Retinal pigment epithelial cell (primary cell): ENCODE results near the gene RPGRIP1L.

ENCODE experiments used
- DNase-seq: peaks from one replicate; pipeline ENCODE4 v3.0.0-alpha.2; 2010; ENCODE audit warnings: low read depth
- H3K4me3 ChIP-seq: 2 replicates; pipeline ENCODE4 v1.5.1; 2011; ENCODE audit warnings: mild to moderate bottlenecking, low read length, control low read depth, moderate library complexity
- CTCF ChIP-seq: conservative IDR thresholded peaks from 2 replicates; pipeline ENCODE4 v1.5.1; 2011; ENCODE audit warnings: low read depth, low read length, control low read depth, inconsistent platforms

The RPGRIP1L gene

DNA sequence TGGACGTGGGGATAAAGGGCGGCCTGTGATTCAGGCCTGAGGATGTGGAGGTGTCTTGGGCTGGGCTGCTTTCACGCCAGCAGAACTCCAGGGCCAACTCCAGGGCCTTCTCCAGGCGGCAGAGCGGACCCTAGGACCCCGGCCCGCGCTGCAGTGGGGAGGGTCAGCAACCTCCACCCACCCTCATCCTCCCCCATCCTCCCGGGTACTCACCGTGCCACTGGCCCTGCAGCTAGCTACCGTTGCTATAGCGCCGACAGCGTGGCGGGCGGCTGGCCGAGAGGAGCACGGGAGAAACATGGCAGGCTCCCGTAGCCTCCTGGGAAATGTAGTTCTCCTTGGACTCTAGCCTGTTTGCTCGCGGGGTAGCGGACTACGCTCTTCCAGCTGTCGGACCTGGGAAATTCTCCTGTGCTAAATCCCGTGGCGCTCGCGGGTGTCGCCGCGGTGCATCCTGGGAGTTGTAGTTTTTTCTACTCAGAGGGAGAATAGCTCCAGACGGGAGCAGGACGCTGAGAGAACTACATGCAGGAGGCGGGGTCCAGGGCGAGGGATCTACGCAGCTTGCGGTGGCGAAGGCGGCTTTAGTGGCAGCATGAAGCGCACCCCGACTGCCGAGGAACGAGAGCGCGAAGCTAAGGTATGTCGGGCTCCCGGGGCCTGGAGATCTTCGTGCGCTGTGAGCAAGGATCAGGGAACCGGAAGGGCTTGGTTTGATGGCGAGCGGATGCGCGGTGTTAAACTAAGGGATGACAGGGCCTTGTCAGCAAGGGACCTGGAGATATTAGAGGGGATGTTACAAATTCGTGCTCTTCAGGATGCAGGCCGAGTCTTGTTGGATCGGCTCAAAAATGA, at the start of gene RPGRIP1L, which contains the start of gene FTO:
RPGRIP1L (minus strand) TSS at position 270 of the 855 bp plus-strand sequence. CDS start 3,136 bp downstream, outside the sequence.
FTO (plus strand) TSS at position 567 of the 855 bp plus-strand sequence.
- peak within 1 kb of the TSS; percentile 93 for H3K4me3 ChIP-seq
- TF ChIP-seq CTCF = no peak
- peak; percentile 96 for DNase-seq

GRCh38 chr16:53753431-53753830, 49.8 kb upstream of the RPGRIP1L start:
- TF ChIP-seq CTCF = no peak
- H3K4me3 ChIP-seq = no peak overlapping the region
- DNase-seq = no peak

GRCh38 chr16:53752560-53752959, 48.9 kb upstream of the RPGRIP1L start:
- no peak overlapping the region for H3K4me3 ChIP-seq

GRCh38 chr16:53745753-53746266, 42.2 kb upstream of the RPGRIP1L start:
- TF ChIP-seq CTCF = peak; percentile 52
- H3K4me3 ChIP-seq = peak overlapping the region; percentile 18
- DNase-seq = peak; percentile 98

More at GRCh38 chr16:53752560-53752959, 48.9 kb upstream of the RPGRIP1L start:
- TF ChIP-seq CTCF = no peak
- no peak for DNase-seq

- DNase-seq = peak; percentile 25
- no peak for TF ChIP-seq CTCF
- H3K4me3 ChIP-seq = no peak overlapping the region
Measured at GRCh38 chr16:53745086-53745485, 41.4 kb upstream of the RPGRIP1L start.

DNA sequence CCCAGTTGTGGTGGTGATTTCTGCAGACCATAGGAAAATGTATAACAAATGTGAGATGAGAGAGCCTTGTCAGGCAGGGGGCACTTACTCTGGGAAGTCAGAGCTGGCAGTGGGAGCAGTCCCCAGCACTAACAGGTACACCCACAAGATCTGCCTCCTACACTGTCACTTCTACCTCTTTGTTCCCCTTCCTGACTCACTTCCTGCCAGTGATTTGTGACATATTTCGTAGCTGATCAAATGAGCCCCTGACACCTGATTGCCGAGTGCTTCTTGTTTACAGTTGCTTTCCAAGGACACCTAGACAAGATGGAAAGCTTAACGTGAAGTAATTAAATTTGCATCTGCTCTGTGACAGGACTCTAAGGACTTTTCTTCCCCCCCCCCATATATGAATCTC, 40.8 kb upstream of the RPGRIP1L start:
- no peak for DNase-seq
- H3K4me3 ChIP-seq = no peak overlapping the region
- TF ChIP-seq CTCF = no peak
